Panc1 (cell line): ENCODE data around the gene STARD3NL. TPM values are rescaled to one million over a fixed set of nuclear protein-coding genes. Genes with fewer than 3 reads are reported as not detected.
A peak's percentile ranks its signal among the peaks of the same experiment; 100 is the strongest.

Experiments
- ATAC-seq: fragments of 200-7000 bp; cut with Tn5 transposase; 2 replicates; pipeline ENCODE4 v1.9.1; 2020; ENCODE audit warnings: mild to moderate bottlenecking, moderate library complexity
- BruUV-seq: library from RNA; stranded (reverse); fragments of 400-500 nt; replicated peaks from 2 replicates; lab custom pipeline; 2021; lab: Mats Ljungman, UMichigan
- CTCF ChIA-PET: fragments of 300-600 bp; sonication (Branson Sonifier 250); formaldehyde crosslinking; loops from one replicate; lab custom pipeline; 2022; ENCODE audit warnings: antibody characterized with exemption; lab: Charles Lee
- POLR2A ChIA-PET: fragments of 300-600 bp; sonication (Branson Sonifier 250); formaldehyde crosslinking; loops from one replicate; lab custom pipeline; 2022; ENCODE audit warnings: antibody characterized with exemption; lab: Charles Lee
- DNase-seq: peaks from one replicate; pipeline ENCODE4 v3.0.0-alpha.2; 2010; ENCODE audit warnings: low read depth, low spot score
- H3K27ac ChIP-seq: 2 replicates; pipeline ENCODE4 v1.5.1; 2011; ENCODE audit warnings: mild to moderate bottlenecking, low read length, inconsistent platforms
- H3K27me3 ChIP-seq: fragments of 200-500 bp; sonication (Bioruptor generic); 2 replicates; pipeline ENCODE4 v1.6.0; 2014; ENCODE audit warnings: low read length, inconsistent platforms; ENCODE audit not compliant: control insufficient read depth, insufficient read depth
- H3K36me3 ChIP-seq: fragments of 200-500 bp; sonication (Bioruptor generic); 2 replicates; pipeline ENCODE4 v1.5.1; 2014; ENCODE audit warnings: inconsistent platforms, mild to moderate bottlenecking, low read length, moderate library complexity; ENCODE audit not compliant: control insufficient read depth, insufficient read depth
- H3K4me1 ChIP-seq: 2 replicates; pipeline ENCODE4 v1.5.1; 2011; ENCODE audit warnings: inconsistent platforms, mild to moderate bottlenecking, low read length, moderate library complexity; ENCODE audit not compliant: control insufficient read depth, insufficient read depth
- H3K4me3 ChIP-seq, 2 experiments: 2 replicates each; pipeline ENCODE4 v1.5.1; 2011 to 2012; ENCODE audit warnings: low read depth in 2 of 2, low read length in 2 of 2, mild to moderate bottlenecking in 2 of 2, inconsistent platforms in 1 of 2, moderate library complexity in 1 of 2
- H3K9me3 ChIP-seq: fragments of 200-500 bp; sonication (Bioruptor generic); 2 replicates; pipeline ENCODE4 v1.5.1; 2014; ENCODE audit warnings: low read depth, mild to moderate bottlenecking, inconsistent platforms, low read length, moderate library complexity; ENCODE audit not compliant: control insufficient read depth, insufficient read depth
- POLR2AphosphoS5 ChIP-seq: IDR thresholded peaks from 2 replicates; pipeline ENCODE4 v1.6.1; 2012; ENCODE audit warnings: mild to moderate bottlenecking, low read depth, low read length, moderate library complexity
- SIN3A ChIP-seq: IDR thresholded peaks from 2 replicates; pipeline ENCODE4 v1.6.1; 2012; ENCODE audit warnings: low read depth, mild to moderate bottlenecking, low read length, moderate library complexity, borderline replicate concordance; ENCODE audit not compliant: insufficient read depth
- TCF7L2 ChIP-seq: IDR thresholded peaks from 2 replicates; pipeline ENCODE4 v1.6.1; 2011; ENCODE audit warnings: mild to moderate bottlenecking, low read depth, low read length, inconsistent platforms
- in situ Hi-C: cut with HindIII; loops from 2 replicates; pipeline ENCODE4 v1.10.0; 2016; ENCODE audit warnings: low sequenced_read_pairs, low pct_unique_long_range_greater_than_20kb
- intact Hi-C: fragments of 100-400 bp; cut with micrococcal nuclease; formaldehyde crosslinking; loops from one replicate; pipeline ENCODE4 v1.10.0; 2022; ENCODE audit not compliant: unreplicated experiment
- total RNA-seq: library from RNA; stranded (reverse); gene quantifications from one replicate; pipeline ENCODE4 v1.2.1, GENCODE V29; 2021; ENCODE audit not compliant: unreplicated experiment
- TF ChIP-seq, protein P1 (sequence below): fragments of 450-650 bp; IDR thresholded peaks from 2 replicates; pipeline ENCODE4 v1.5.1; 2017; ENCODE audit warnings: mild to moderate bottlenecking
- TF ChIP-seq, protein P2 (sequence below), 2 experiments: IDR thresholded peaks; 2 replicates each; pipeline ENCODE4 v1.6.1; 2011 to 2012; ENCODE audit warnings: low read depth in 2 of 2, control low read depth in 1 of 2, low read length in 1 of 2, mild to moderate bottlenecking in 1 of 2, moderate library complexity in 1 of 2; ENCODE audit not compliant: insufficient read depth in 1 of 2

The STARD3NL gene
- total RNA-seq, 1 experiment from 2014 or later, result 75.7 TPM

DNA sequence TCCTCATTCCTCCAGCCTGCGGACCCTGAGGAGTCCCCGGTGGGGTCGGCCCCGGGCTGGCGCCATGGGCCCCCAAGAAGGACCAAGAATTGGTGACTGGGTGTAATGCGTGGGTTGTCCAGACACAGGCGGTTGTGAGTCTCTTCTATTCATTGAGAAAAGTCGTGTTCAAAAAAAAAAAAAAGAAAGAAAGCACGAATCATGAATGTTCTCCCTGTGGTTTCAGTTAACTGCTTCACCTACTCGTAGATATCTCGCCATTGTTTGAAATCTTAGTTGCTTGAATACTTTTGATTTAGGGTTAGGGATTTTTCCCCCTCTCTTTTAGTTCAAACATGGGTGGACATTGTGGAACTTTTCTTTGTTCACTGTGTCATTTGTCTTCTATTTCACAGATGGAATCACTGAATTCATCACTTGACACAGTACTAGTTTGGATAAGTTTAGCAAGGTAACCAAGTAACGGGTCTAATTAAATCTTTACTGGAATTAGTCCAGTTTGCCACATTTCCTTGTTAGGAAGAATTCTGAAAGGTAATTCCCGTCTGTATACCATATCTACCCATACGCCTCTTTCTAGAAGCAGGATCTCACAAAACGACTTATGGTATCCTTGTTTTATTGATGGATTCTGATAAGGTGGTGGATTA, 775 bp downstream of the STARD3NL start:
- ChIA-PET CTCF (no interaction called here), POLR2A (no interaction called here)
- Histone ChIP-seq H3K4me1 (peaks cover 24% of the 10 kb centered on the region), H3K9me3 (no peaks in the 10 kb centered on the region), H3K27me3 (no peaks in the 10 kb centered on the region), H3K27ac (peak overlapping the region; percentile 98), H3K4me3 (peak overlapping the region; percentile 79 to 88), H3K36me3 (no peaks in the 10 kb centered on the region; the same call in 1 of the 2 replicates)
- TF ChIP-seq TCF7L2 (no peak), POLR2AphosphoS5 (no peak), SIN3A (no peak)
- TF ChIP-seq, protein P1, sequence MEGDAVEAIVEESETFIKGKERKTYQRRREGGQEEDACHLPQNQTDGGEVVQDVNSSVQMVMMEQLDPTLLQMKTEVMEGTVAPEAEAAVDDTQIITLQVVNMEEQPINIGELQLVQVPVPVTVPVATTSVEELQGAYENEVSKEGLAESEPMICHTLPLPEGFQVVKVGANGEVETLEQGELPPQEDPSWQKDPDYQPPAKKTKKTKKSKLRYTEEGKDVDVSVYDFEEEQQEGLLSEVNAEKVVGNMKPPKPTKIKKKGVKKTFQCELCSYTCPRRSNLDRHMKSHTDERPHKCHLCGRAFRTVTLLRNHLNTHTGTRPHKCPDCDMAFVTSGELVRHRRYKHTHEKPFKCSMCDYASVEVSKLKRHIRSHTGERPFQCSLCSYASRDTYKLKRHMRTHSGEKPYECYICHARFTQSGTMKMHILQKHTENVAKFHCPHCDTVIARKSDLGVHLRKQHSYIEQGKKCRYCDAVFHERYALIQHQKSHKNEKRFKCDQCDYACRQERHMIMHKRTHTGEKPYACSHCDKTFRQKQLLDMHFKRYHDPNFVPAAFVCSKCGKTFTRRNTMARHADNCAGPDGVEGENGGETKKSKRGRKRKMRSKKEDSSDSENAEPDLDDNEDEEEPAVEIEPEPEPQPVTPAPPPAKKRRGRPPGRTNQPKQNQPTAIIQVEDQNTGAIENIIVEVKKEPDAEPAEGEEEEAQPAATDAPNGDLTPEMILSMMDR, result no peak
- TF ChIP-seq, protein P2, sequence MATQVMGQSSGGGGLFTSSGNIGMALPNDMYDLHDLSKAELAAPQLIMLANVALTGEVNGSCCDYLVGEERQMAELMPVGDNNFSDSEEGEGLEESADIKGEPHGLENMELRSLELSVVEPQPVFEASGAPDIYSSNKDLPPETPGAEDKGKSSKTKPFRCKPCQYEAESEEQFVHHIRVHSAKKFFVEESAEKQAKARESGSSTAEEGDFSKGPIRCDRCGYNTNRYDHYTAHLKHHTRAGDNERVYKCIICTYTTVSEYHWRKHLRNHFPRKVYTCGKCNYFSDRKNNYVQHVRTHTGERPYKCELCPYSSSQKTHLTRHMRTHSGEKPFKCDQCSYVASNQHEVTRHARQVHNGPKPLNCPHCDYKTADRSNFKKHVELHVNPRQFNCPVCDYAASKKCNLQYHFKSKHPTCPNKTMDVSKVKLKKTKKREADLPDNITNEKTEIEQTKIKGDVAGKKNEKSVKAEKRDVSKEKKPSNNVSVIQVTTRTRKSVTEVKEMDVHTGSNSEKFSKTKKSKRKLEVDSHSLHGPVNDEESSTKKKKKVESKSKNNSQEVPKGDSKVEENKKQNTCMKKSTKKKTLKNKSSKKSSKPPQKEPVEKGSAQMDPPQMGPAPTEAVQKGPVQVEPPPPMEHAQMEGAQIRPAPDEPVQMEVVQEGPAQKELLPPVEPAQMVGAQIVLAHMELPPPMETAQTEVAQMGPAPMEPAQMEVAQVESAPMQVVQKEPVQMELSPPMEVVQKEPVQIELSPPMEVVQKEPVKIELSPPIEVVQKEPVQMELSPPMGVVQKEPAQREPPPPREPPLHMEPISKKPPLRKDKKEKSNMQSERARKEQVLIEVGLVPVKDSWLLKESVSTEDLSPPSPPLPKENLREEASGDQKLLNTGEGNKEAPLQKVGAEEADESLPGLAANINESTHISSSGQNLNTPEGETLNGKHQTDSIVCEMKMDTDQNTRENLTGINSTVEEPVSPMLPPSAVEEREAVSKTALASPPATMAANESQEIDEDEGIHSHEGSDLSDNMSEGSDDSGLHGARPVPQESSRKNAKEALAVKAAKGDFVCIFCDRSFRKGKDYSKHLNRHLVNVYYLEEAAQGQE (IDR thresholded peaks at IDR 0.05; ENCODE audit: insufficient read depth in 1 of 2, low read depth in 2 of 2, low read length in 1 of 2), result no peak
- peak; percentile 34; the same call in 1 of the 2 replicates for ATAC-seq
- intact Hi-C loops (no loop called here), in situ Hi-C loops (no loop called here)
- TSS peak; percentile 70 for BruUV-seq
- no peak for DNase-seq

DNA sequence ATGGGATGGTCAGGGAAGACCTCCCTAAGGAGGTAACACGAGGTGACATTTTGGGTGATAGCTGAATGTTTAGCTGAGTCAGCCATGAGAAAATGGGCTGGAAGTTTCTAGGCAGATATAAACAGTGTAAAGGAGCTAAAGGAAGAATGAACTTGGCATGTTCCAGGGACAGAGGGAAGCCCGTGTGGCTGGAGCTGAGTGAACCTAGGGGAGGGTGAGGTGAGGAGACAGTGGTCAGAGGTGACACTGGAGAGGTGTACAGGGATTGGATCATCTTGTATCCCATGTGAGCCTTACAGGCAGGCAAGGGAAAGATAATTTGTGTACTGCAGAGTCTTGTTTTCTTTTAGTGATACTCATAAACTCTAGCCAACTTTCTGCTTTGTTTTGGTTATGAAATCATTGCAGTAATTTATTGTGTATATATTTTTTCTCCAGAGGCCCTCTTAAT, 1.8 kb downstream of the STARD3NL start:
- BruUV-seq, result no TSS peak

More for the DNA sequence above, 1.8 kb downstream of the STARD3NL start:
- TF ChIP-seq, protein P2 (IDR thresholded peaks at IDR 0.05; ENCODE audit: insufficient read depth in 1 of 2, low read depth in 2 of 2, low read length in 1 of 2), result no peak
- TF ChIP-seq TCF7L2, result no peak
- no peak for TF ChIP-seq POLR2AphosphoS5
- no peak for TF ChIP-seq SIN3A
- TF ChIP-seq, protein P1, result no peak
- ChIA-PET POLR2A (interaction anchor here (0.6 kb wide), 1 partner anchor 9 kb away, joined by 5 read pairs; no protein-coding TSS in a partner anchor), CTCF (no interaction called here)
- Histone ChIP-seq H3K9me3 (no peaks in the 10 kb centered on the region), H3K27ac (peak overlapping the region; percentile 98), H3K4me3 (peak overlapping the region; percentile 14 to 79), H3K4me1 (peaks cover 24% of the 10 kb centered on the region), H3K36me3 (no peaks in the 10 kb centered on the region; the same call in 1 of the 2 replicates), H3K27me3 (no peaks in the 10 kb centered on the region)
- intact Hi-C loops, result no loop called here
- no peak for DNase-seq
- ATAC-seq, result no peak
- in situ Hi-C loops, result no loop called here
